ENCODE measurements around the gene TLCD3A. TPM values are rescaled to one million over a fixed set of nuclear protein-coding genes. Genes with fewer than 3 reads are reported as not detected.
"Not testable (repeated sequence)": the region's sequence is repeated elsewhere in the genome, so short reads cannot be mapped to it uniquely, and the experiment has no call there.

TLCD3A gene
- total RNA-seq, 1 donor from 2014 or later, result 9.5 TPM

DNA sequence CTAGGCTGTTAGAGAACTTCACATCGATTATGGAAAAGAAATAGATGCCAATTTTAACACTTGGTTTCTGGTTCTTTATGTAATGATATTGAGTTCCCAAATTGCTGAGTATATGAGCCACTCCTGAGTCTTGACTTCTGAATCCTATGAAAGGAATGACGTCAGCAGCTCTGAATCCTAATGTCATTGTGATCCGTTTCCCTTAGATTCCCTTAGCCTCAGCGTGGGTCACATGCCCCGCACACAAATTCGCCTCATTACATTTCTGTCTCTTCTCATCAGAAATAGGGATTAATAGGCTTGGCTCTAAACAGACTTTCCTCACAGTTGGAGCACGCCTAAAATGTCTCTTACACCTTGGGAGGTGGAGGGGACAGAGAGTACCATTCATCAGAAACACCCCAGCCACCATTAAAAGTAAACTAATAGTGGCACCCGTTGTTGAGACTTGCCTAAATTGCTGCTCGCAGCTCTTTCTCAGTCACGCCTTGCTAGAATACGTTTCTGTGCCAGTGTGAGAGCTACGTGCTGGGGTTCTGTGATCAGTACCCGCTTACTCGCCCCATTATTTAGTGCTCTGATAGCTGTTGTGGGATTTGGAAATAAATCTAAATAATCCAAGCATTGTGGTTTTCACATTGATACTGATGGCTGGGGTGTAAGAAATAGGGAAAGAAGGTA, 56.9 kb downstream of the TLCD3A start:
- no peak for DNase-seq

DNA sequence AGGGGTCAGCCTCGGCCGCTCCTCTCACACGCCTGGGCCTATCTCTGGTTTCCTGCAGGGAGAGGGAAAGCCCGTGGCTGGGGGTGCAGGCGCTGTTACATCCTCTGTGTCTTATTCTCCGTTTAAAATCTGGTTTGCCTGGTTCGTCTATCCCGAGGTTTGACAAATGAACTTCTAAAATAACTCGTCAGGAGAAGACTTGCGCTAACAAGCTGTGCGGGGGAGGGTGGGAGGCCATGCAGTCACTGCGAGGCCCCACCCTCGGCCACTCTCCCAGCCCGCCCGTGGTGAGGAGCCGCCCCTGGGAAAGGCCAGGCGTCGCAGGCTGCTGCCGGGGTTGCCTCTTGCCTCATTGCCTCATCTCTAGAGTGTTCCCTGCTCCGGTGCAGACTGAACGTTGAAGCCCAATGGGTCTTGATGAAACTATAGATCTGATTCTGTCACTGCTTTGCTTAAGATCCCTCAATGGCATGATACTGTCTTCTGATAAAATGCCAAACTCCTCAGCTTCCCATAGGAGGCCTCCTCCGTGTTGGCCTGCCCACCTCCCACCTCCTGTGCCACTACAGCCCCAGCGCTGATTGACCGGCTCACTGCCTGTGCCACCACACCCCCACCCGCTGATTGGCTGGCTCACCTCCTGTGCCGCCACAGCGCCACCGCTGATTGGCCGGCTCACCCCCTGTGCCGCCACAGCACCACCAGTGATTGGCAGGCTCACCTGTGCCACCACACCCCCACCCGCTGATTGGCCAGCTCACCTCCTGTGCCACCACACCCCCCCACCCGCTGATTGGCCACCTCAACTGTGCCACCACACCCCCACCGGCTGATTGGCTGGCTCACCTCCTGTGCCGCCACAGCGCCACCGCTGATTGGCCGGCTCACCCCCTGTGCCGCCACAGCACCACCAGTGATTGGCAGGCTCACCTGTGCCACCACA, 57.8 kb downstream of the TLCD3A start:
- DNase-seq, result not testable (repeated sequence)

DNA sequence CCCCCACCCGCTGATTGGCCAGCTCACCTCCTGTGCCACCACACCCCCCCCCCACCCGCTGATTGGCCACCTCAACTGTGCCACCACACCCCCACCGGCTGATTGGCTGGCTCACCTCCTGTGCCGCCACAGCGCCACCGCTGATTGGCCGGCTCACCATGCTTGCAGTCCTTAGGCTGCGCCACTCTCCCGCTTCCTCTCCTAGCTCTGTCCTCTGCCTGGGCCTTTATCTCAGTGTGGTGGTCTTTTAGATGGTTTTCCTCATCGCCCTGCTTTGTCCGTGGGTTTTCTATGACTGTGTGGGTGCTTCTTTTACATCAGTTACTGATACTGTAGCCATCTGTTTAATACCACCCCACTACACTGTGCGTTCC, 58.5 kb downstream of the TLCD3A start:
- DNase-seq, result not testable (repeated sequence)

DNA sequence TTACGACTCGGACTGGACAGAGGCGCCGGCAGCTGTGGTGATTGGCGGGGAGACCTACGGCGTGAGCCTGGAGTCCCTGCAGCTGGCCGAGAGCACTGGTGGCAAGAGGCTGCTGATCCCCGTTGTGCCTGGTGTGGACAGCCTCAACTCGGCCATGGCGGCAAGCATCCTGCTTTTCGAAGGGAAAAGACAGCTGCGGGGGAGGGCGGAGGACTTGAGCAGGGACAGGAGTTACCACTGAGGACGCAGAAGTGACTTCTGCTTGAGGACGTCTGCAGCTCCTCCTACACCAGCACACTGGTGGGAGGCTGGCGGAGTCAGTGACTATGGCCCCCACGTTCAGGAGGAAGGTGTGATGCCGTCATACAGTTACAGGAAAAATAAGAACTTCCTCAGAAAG, 59.4 kb downstream of the TLCD3A start:
- no peak for DNase-seq

DNA sequence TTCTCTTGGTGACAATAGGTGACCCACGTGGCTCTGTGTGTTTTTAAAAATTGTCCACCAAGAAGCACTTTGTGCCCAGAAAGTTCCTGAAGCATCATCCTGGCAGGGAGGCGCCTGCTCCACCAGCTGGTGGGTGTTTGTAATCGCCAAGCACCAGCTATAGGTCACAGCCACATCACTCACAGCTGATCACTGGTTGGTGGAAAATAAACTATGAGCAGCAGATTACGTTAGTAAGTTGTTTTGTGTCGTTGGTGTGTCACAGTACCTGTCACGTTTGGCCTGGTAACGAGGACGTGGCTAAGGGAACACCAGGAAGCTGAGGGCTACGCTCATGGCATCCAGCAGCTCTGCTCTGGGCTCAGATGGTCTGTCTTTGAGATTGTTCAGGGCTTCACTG, 59.9 kb downstream of the TLCD3A start:
- DNase-seq, result no peak

Other genes with a start within 250 kb of the TLCD3A start
- gene VPS53, start 17.8 kb upstream of the TLCD3A start, total RNA-seq, result 18.7 TPM
- 10.1 TPM for gene GEMIN4, start 19.7 kb downstream of the TLCD3A start, total RNA-seq
- gene GLOD4, start 49.7 kb downstream of the TLCD3A start, total RNA-seq, result 60.2 TPM
- gene MRM3, start 49.8 kb downstream of the TLCD3A start, total RNA-seq, result 17.5 TPM
- 16.7 TPM for gene NXN, start 247.2 kb downstream of the TLCD3A start, total RNA-seq